Suprapubic skin (tissue), 4 donors: ENCODE data around the gene SMARCE1.

Experiments used
- CTCF ChIP-seq, 2 donors: fragments of 200-600 bp in 1 of 2; fragments of 450-650 bp in 1 of 2; sonication (generic) in 1 of 2; IDR thresholded peaks; one replicate each; pipeline ENCODE4 v1.5.1; 2016 to 2019; ENCODE audit warnings: antibody characterized with exemption in 2 of 2, mild to moderate bottlenecking in 1 of 2, moderate library complexity in 1 of 2
- POLR2A ChIP-seq, 2 donors: fragments of 450-650 bp; IDR thresholded peaks; one replicate each; pipeline ENCODE4 v1.6.1; 2017; ENCODE audit warnings: antibody characterized with exemption in 2 of 2, mild to moderate bottlenecking in 2 of 2, moderate library complexity in 2 of 2
- POLR2AphosphoS5 ChIP-seq, 3 donors: sonication (generic); formaldehyde crosslinking; IDR thresholded peaks; one replicate each; pipeline ENCODE4 v1.6.1; 2017; ENCODE audit warnings: antibody characterized with exemption in 3 of 3

GRCh38 chr17:40645291-40645690 lies 2.3 kb downstream of the SMARCE1 start:
- no peak for TF ChIP-seq POLR2A (IDR thresholded peaks at IDR 0.05)
- TF ChIP-seq CTCF (IDR thresholded peaks at IDR 0.05): no peak
- TF ChIP-seq POLR2AphosphoS5 (IDR thresholded peaks at IDR 0.05): no peak
